ENCODE data around the gene GSTO2. TPM values are rescaled to one million over a fixed set of nuclear protein-coding genes. Genes with fewer than 3 reads are reported as not detected.
A peak's percentile ranks its signal among the peaks of the same experiment; 100 is the strongest.

GSTO2 gene
- total RNA-seq, 1 donor from 2014 or later = 0.80 TPM

DNA sequence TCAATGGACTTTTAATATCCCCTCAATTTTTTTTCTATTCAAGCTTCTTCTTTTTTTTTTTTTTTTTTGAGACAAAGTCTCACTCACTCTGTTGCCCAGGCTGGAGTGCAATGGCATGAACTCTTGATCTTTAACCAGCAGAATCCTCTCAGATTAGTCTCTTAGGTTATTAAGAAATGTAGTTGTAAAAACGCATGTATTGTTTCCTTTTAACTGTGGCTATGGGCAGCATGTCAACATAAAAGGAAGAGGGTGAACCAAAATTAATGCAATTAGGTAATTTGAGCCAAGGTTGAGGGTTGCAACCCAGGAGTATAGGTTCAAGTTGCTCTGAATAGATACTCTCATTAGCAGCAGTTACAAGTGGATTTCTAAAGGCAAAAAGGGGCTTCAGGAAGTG, 18.6 kb upstream of the GSTO2 start:
- TF ChIP-seq, protein P1, sequence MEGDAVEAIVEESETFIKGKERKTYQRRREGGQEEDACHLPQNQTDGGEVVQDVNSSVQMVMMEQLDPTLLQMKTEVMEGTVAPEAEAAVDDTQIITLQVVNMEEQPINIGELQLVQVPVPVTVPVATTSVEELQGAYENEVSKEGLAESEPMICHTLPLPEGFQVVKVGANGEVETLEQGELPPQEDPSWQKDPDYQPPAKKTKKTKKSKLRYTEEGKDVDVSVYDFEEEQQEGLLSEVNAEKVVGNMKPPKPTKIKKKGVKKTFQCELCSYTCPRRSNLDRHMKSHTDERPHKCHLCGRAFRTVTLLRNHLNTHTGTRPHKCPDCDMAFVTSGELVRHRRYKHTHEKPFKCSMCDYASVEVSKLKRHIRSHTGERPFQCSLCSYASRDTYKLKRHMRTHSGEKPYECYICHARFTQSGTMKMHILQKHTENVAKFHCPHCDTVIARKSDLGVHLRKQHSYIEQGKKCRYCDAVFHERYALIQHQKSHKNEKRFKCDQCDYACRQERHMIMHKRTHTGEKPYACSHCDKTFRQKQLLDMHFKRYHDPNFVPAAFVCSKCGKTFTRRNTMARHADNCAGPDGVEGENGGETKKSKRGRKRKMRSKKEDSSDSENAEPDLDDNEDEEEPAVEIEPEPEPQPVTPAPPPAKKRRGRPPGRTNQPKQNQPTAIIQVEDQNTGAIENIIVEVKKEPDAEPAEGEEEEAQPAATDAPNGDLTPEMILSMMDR (IDR thresholded peaks at IDR 0.05; ENCODE audit: borderline replicate concordance) = no peak
- Histone ChIP-seq H3K36me3 (no peaks in the 10 kb centered on the region), H3K27me3 (ENCODE audit: low read depth) (no peaks in the 10 kb centered on the region), H3K4me1 (peaks cover 17% of the 10 kb centered on the region), H3K4me3 (no peak overlapping the region), H3K27ac (replicated peaks) (no peak overlapping the region), H3K9me3 (replicated peaks) (peaks cover 8% of the 10 kb centered on the region)
- intact Hi-C loops (cut with micrococcal nuclease) = no loop called here
- DNase-seq = no peak

DNA sequence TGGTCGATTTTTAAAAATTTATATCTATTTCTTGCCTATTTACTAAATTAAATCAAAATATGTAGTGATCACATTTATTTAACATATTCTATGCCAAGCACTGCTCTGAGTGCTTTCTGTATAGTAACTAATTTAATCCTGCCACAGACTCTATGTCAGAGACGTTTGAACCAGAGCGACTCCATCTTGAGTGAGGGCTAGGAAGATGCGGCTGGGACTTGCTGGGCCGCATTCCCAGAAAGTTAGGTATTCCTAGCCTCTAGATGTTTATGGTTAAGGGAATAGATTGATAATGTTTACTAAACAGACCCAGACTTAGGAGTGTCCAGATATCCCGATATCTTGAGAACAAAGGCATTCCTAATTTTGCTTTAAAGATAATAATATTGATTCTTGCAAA, 17.5 kb upstream of the GSTO2 start:
- Histone ChIP-seq H3K4me3 (no peak overlapping the region), H3K4me1 (peaks cover 27% of the 10 kb centered on the region), H3K9me3 (replicated peaks) (peaks cover 8% of the 10 kb centered on the region), H3K36me3 (no peaks in the 10 kb centered on the region), H3K27ac (replicated peaks) (no peak overlapping the region), H3K27me3 (ENCODE audit: low read depth) (no peaks in the 10 kb centered on the region)
- TF ChIP-seq, protein P1 (IDR thresholded peaks at IDR 0.05; ENCODE audit: borderline replicate concordance) = no peak
- DNase-seq = no peak
- intact Hi-C loops (cut with micrococcal nuclease) = no loop called here

DNA sequence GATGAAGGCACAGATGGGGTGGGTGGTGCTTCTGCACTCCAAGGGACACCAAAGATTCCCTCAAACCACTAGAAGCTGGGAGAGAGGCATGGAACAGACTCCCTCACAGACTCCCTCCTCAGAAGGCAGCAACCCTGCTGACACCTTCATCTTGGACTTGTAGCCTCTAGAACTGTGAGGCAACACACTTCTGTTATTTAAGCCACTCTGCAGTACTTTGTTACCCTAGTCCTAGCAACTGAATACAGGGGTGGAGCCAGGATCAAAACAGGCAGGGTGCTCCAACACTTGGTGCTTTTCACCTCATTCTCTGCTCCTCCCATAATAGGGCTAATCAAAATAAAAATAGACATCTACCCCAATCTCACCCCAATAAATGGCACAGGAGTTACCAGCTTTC, 16.6 kb upstream of the GSTO2 start:
- intact Hi-C loops (cut with micrococcal nuclease) = no loop called here
- TF ChIP-seq, protein P1 (IDR thresholded peaks at IDR 0.05; ENCODE audit: borderline replicate concordance) = no peak
- H3K4me3 ChIP-seq = no peak overlapping the region
- peaks cover 37% of the 10 kb centered on the region for H3K4me1 ChIP-seq
- DNase-seq = no peak
- no peak overlapping the region for H3K27ac ChIP-seq (replicated peaks)
- peaks cover 3% of the 10 kb centered on the region for H3K36me3 ChIP-seq
- H3K9me3 ChIP-seq (replicated peaks) = peaks cover 1% of the 10 kb centered on the region
- no peaks in the 10 kb centered on the region for H3K27me3 ChIP-seq (ENCODE audit: low read depth)

DNA sequence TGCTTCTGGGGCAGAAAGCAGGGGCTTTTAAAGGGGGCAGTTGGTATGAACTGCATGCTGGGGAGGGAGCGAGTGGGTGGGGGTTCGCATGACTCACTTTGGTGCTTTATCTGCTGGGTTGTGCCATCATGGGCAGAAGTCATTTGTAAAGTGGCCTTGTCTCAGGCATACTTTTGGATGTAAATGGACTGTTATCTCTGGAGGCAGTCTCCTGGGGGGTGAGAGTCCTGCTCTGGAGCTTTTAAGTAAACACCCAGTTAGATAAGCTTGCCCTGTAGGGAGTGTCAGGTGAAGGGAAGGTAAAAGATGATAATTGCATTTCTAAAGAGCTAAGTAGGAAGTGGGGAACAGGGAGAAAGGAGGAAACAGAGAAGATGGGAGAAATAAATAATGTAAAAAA, 15.9 kb upstream of the GSTO2 start:
- TF ChIP-seq, protein P1 (IDR thresholded peaks at IDR 0.05; ENCODE audit: borderline replicate concordance) = no peak
- peaks cover 44% of the 10 kb centered on the region for H3K4me1 ChIP-seq
- H3K9me3 ChIP-seq (replicated peaks) = no peaks in the 10 kb centered on the region
- no peaks in the 10 kb centered on the region for H3K27me3 ChIP-seq (ENCODE audit: low read depth)
- H3K4me3 ChIP-seq = no peak overlapping the region
- peaks cover 10% of the 10 kb centered on the region for H3K36me3 ChIP-seq
- intact Hi-C loops (cut with micrococcal nuclease) = no loop called here
- no peak for DNase-seq
- no peak overlapping the region for H3K27ac ChIP-seq (replicated peaks)

DNA sequence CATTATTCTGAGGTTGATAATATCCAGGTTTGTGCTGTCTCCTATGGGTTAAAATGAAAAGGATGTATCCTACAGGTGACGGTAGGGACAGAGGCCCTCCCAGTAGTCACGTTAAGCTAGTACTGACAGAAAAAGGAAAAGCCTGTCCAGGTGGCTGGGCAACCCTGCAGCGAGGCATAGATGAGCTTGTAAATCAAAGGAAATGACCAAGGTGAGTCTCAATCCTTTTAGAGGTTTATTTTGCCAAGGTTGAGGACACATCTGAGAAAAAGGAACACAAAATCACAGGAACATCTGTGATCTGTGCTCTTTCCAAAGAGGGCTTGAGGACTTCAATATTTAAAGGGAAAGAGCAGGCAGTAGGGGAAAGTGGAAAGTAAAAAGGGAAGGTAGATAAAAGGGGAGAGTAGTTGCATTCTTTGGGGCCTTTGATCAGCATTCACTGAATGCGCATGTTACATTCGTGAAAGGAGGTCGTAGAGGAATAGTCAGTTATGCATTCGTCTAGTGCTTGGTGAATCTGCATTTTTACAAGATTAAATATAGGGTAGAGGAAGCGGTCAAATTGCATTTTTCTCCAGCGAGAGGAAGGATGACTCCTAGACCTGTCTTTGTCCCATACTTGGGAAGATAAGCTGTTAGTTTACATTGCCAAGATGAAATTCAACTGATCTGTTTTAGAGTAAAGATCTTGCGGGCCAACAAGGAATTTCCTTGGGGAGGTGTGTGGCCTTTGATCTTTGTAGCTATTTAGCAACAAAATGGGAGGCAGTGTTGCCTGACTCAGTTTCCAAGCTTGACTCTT, 15.2 kb upstream of the GSTO2 start:
- TF ChIP-seq, protein P1 (IDR thresholded peaks at IDR 0.05; ENCODE audit: borderline replicate concordance) = no peak
- Histone ChIP-seq H3K27ac (replicated peaks) (peak overlapping the region; percentile 100), H3K36me3 (peaks cover 17% of the 10 kb centered on the region), H3K4me3 (peak overlapping the region; percentile 99), H3K9me3 (replicated peaks) (no peaks in the 10 kb centered on the region), H3K27me3 (ENCODE audit: low read depth) (no peaks in the 10 kb centered on the region), H3K4me1 (peaks cover 51% of the 10 kb centered on the region)
- DNase-seq = no peak
- intact Hi-C loops (cut with micrococcal nuclease) = no loop called here

Measured in left ventricle myocardium inferior (tissue), 1 donor.